Karpas-422 (cell line): ENCODE measurements around the gene CLIP3. TPM values are rescaled to one million over a fixed set of nuclear protein-coding genes. Genes with fewer than 3 reads are reported as not detected.

Source experiments
- DNase-seq: peaks from one replicate; pipeline ENCODE4 v3.0.0-alpha.2; 2015
- H2AFZ ChIP-seq: fragments of 200-600 bp; sonication (generic); 2 replicates; pipeline ENCODE4 v1.6.1; 2014; ENCODE audit warnings: antibody characterized with exemption, low read length, mixed read lengths
- H3K27ac ChIP-seq: fragments of 200-600 bp; sonication (generic); 2 replicates; pipeline ENCODE4 v1.5.1; 2014; ENCODE audit warnings: mild to moderate bottlenecking, low read length, moderate library complexity
- H3K27me3 ChIP-seq: fragments of 200-600 bp; sonication (generic); 2 replicates; pipeline ENCODE4 v1.6.1; 2014; ENCODE audit warnings: low read length, mixed read lengths
- H3K36me3 ChIP-seq: fragments of 200-600 bp; sonication (generic); 2 replicates; pipeline ENCODE4 v1.6.1; 2014; ENCODE audit warnings: low read length, mixed read lengths; ENCODE audit not compliant: insufficient read depth
- H3K4me1 ChIP-seq: fragments of 200-600 bp; sonication (generic); 2 replicates; pipeline ENCODE4 v1.6.1; 2014; ENCODE audit warnings: mild to moderate bottlenecking, low read length, mixed read lengths
- H3K4me2 ChIP-seq: fragments of 200-600 bp; sonication (generic); 2 replicates; pipeline ENCODE4 v1.6.1; 2014; ENCODE audit warnings: low read length, low read depth, mild to moderate bottlenecking; ENCODE audit not compliant: poor library complexity, severe bottlenecking
- H3K4me3 ChIP-seq: fragments of 200-600 bp; sonication (generic); 2 replicates; pipeline ENCODE4 v1.5.1; 2014; ENCODE audit warnings: mild to moderate bottlenecking, antibody characterized with exemption, low read length, mixed read lengths
- H3K79me2 ChIP-seq: fragments of 200-600 bp; sonication (generic); 2 replicates; pipeline ENCODE4 v1.6.1; 2014; ENCODE audit warnings: mild to moderate bottlenecking, low read length, mixed read lengths
- H3K9ac ChIP-seq: fragments of 200-600 bp; sonication (generic); 2 replicates; pipeline ENCODE4 v1.6.0; 2014; ENCODE audit warnings: low read length
- H3K9me2 ChIP-seq: fragments of 200-600 bp; sonication (generic), shearing (Covaris generic); replicated peaks from 2 replicates; pipeline ENCODE4 v1.6.0; 2014; ENCODE audit warnings: mild to moderate bottlenecking, low read length, moderate library complexity; ENCODE audit not compliant: insufficient read depth
- H3K9me3 ChIP-seq: fragments of 300-700, 200-600 bp; sonication (generic); 2 replicates; pipeline ENCODE4 v1.6.1; 2014; ENCODE audit warnings: low read length, mixed read lengths
- H4K20me1 ChIP-seq: fragments of 200-600 bp; sonication (generic); 2 replicates; pipeline ENCODE4 v1.6.1; 2014; ENCODE audit warnings: mild to moderate bottlenecking, antibody characterized with exemption, low read length, low read depth; ENCODE audit not compliant: insufficient read depth
- total RNA-seq: library from RNA; depleted of rRNA; stranded (reverse); fragments of >200 nt; shearing (Covaris generic); gene quantifications from 2 replicates; pipeline ENCODE4 v1.2.3, GENCODE V29; 2014; ENCODE audit warnings: low replicate concordance

CLIP3 gene
- total RNA-seq, 1 experiment from 2014 or later, result 1.2 TPM

DNA sequence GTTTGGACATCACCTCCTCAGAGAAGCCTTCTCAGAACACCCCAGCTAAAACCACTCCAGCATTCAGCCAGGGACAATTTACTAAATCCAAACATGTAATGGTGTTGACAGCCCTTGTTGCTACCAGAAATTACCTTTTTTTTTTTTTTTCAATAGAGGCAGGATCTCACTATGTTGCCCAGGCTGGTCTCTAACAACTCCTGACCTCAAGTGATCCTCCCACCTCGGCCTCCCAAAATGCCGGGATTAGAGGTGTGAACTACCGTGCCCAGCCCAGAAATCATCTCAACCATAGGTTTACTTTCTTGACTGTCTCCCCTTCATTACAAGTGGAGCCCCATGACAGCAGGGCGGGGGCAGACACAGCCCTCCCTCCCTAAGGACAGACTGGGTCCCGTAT, 9.2 kb downstream of the CLIP3 start:
- Histone ChIP-seq H3K9ac (no peak overlapping the region), H3K9me3 (no peaks in the 10 kb centered on the region), H3K4me1 (no peaks in the 10 kb centered on the region), H3K27ac (no peak overlapping the region), H3K4me3 (no peak overlapping the region), H3K4me2 (no peak overlapping the region), H2AFZ (no peak overlapping the region), H3K36me3 (no peaks in the 10 kb centered on the region), H3K27me3 (no peaks in the 10 kb centered on the region), H4K20me1 (no peaks in the 10 kb centered on the region), H3K79me2 (no peaks in the 10 kb centered on the region), H3K9me2 (no peaks in the 10 kb centered on the region)
- no peak for DNase-seq

DNA sequence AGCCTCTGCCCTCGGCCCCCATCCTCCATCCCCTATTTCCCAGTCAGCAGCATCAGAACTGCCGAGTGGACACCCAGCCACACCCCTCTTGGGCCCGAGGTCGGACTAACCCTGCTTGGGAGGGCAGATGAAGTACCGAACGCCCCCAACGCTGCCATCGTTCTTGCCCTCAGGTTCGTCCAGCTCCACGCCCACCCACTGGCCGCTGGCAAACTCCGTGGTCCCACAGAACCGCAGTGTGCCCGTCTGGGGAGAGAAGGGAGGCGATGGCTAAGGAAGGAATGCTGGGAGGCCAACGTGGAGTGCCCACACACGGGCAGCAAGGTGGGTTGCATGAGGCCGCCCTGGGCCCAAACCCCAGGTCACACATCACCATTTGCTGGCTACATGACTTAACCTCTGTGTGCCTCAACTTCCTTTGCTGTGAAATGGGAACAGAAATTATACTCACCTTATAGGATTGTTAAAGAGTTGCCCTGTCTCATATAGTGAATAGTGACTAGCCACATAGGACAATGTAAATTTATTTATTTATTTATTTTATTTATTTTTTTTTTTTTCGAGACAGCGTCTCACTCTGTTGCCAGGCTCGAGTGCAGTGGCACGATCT, 13.5 kb downstream of the CLIP3 start:
- Histone ChIP-seq H3K27me3 (no peaks in the 10 kb centered on the region), H3K79me2 (peaks cover 20% of the 10 kb centered on the region), H3K27ac (no peak overlapping the region), H3K4me2 (no peak overlapping the region), H3K36me3 (no peaks in the 10 kb centered on the region), H3K4me1 (peaks cover 14% of the 10 kb centered on the region), H3K9ac (no peak overlapping the region), H3K4me3 (no peak overlapping the region), H3K9me2 (no peaks in the 10 kb centered on the region), H3K9me3 (no peaks in the 10 kb centered on the region), H4K20me1 (no peaks in the 10 kb centered on the region), H2AFZ (no peak overlapping the region)
- DNase-seq, result no peak

DNA sequence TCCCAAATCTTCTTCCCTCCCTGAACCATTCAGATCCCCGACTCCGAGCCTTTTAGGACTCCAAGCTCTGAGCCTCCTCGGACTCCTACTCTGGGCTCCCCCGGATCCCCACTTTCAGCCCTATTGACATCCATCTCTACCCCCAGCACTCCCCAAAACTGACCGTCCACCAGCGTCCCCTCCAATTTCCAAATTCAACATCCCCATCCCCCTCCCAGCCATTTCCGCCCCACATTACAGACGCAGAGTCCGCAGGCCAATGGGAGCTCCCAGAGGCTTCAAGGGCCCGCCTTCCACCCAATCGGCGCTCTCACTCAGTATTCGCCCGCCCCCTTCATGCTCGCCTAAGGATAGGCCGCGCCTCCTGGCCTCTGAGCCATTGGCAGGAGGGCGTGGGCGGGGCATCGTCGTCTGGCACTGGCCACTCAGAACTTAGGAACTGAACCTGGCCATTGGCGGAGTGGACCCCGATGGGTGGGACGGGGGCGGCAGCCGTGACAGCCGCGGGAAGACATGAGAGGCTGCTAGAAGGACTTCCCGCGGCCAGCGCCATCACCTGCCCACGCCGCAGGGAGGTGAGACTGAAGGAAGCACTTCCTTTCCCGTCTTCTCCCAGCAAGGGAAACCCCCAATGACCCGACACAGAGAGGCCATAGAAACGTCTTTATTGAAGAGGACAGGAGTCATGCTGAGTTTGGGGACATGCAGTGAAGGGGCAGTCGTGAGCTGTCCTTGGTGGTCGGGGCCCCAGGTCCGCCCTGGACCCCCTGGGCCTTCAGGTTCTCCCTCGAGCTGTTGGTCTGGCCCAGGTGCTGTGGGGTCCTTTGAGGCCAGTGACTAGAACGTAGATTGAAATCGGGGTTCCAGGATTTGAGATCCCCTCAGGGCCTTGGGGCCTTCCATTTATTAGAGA, 18.4 kb downstream of the CLIP3 start, which contains the start of gene ALKBH6:
TSS of gene ALKBH6 (minus strand) at position 202 of the 913 bp plus-strand sequence. CDS start 816 bp downstream, outside the sequence.
- H3K79me2 ChIP-seq, result peaks cover 32% of the 10 kb centered on the region
- H3K4me1 ChIP-seq, result peaks cover 34% of the 10 kb centered on the region
- peak; percentile 100 for DNase-seq
- H3K36me3 ChIP-seq, result no peaks in the 10 kb centered on the region
- H3K27me3 ChIP-seq, result no peaks in the 10 kb centered on the region
- H3K9me2 ChIP-seq, result no peaks in the 10 kb centered on the region
- H3K4me2 ChIP-seq, result peak within 1 kb of the TSS; percentile 99
- peak within 1 kb of the TSS; percentile 83 for H3K9ac ChIP-seq
- peak within 1 kb of the TSS; percentile 79 for H3K4me3 ChIP-seq
- no peaks in the 10 kb centered on the region for H3K9me3 ChIP-seq
- no peaks in the 10 kb centered on the region for H4K20me1 ChIP-seq
- peak within 1 kb of the TSS; percentile 41; the same call in 1 of the 2 replicates for H2AFZ ChIP-seq
- no peak within 1 kb of the TSS; the same call in 1 of the 2 replicates for H3K27ac ChIP-seq

DNA sequence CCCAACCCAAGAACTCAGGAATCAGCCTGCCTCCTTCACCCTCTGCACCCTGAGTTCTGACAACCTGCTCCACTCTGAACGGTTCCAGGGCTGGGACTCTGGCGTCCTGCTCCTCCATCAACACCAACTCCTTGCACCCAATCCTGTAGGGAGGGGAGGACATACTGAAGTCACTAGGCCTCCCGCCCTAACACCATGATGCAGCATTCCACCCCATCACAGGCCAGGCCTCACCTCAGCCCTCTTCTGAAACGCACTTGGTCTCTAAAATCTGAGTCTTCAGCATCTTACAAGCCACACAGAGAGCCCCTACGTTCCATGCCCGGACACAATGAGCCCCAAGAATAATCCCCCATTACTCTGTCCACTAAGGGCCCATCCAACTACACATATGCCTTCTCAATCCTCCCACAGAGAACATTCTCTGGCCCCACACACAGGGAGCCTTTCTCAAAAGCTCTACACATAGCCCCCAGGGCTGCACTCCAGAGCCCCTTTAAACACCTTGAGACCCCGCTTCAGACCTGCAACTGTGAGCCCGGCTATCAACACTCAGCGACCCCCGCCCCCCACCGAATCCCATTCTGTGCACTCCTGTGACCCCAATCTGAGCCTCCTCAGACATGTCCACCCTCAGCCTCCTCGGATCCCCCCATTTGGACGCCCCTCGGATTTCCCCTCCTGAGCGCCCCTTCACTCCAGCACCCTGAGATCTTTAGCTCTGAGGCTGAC, 19.2 kb downstream of the CLIP3 start:
- Histone ChIP-seq H3K79me2 (peaks cover 32% of the 10 kb centered on the region), H3K27me3 (no peaks in the 10 kb centered on the region), H3K27ac (no peak overlapping the region), H3K4me1 (peaks cover 42% of the 10 kb centered on the region), H3K4me2 (peak overlapping the region; percentile 78), H3K9me2 (no peaks in the 10 kb centered on the region), H3K9me3 (no peaks in the 10 kb centered on the region), H2AFZ (peak overlapping the region; percentile 36; the same call in 1 of the 2 replicates), H4K20me1 (no peaks in the 10 kb centered on the region), H3K4me3 (peak overlapping the region; percentile 79), H3K36me3 (no peaks in the 10 kb centered on the region), H3K9ac (peak overlapping the region; percentile 81)
- DNase-seq, result peak; percentile 43

DNA sequence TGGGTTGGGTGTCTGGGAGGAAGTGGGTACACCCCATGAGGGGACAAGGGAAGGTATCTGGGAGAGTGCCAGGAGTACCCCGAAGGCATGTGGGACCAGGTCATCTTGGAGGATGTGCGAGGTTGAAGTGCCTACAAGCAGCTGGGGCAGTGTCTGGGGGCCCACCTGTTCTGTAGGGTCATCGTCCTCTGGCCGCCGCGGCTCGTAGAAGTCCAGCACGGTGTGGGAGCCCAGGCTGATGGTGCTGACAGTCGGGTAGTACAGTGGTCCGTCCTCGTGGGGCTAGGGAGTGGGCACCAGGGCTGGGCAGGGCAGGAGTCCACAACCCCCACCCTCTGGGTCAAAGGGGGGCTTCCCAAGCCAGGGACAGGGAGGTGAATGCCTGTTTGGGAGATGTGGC, 22.3 kb downstream of the CLIP3 start:
- H3K27ac ChIP-seq, result no peak overlapping the region
- no peaks in the 10 kb centered on the region for H3K36me3 ChIP-seq
- H4K20me1 ChIP-seq, result no peaks in the 10 kb centered on the region
- H3K9me2 ChIP-seq, result no peaks in the 10 kb centered on the region
- peak overlapping the region; percentile 87 for H3K4me2 ChIP-seq
- H2AFZ ChIP-seq, result no peak overlapping the region
- no peaks in the 10 kb centered on the region for H3K27me3 ChIP-seq
- DNase-seq, result no peak
- peaks cover 23% of the 10 kb centered on the region for H3K79me2 ChIP-seq
- peak overlapping the region; percentile 82; the same call in 1 of the 2 replicates for H3K9ac ChIP-seq
- H3K4me1 ChIP-seq, result peaks cover 39% of the 10 kb centered on the region
- no peaks in the 10 kb centered on the region for H3K9me3 ChIP-seq
- H3K4me3 ChIP-seq, result no peak overlapping the region

DNA sequence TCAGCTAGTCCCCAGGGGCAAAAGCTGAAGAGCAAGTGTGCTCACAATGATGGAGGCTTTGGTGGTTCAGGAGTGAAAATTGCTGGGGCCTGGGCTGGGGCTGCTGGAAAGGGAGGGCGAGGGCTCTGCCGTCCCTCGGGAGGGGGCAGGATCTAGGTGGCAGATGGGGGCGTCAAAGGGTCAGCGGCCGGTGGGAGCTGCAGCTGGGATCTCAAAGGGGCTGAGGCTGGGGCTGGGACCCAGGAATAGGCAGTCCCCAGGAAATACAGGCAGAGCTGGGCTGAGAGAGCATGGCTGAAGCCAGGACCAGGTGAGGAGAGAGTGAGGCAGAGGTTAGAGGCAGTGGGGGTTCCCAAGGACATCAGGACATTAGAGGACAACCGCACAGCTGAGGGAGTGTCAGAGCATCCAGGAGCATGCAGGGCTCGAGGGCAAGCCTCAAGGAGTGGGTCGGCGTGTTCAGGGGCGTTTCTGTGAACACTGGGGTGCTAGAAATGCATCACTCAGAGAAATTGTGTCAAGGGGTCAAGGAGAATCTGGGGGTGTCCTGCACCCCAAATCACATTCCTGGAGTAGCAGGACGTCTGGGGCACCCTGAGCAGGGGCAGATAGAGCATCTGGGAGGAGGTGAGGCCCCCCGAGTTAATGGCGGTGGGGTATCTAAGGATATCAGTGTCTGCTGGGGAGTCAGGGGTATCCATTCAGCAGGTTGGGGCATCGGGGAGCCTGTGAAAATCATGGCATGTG, 22.9 kb downstream of the CLIP3 start:
- H3K27ac ChIP-seq, result peak overlapping the region; percentile 48; the same call in 1 of the 2 replicates
- no peaks in the 10 kb centered on the region for H4K20me1 ChIP-seq
- H3K4me1 ChIP-seq, result peaks cover 33% of the 10 kb centered on the region
- peak; percentile 41 for DNase-seq
- peak overlapping the region; percentile 54 for H3K4me3 ChIP-seq
- H3K9me3 ChIP-seq, result no peaks in the 10 kb centered on the region
- H3K27me3 ChIP-seq, result no peaks in the 10 kb centered on the region
- H3K79me2 ChIP-seq, result peaks cover 17% of the 10 kb centered on the region
- no peaks in the 10 kb centered on the region for H3K36me3 ChIP-seq
- no peaks in the 10 kb centered on the region for H3K9me2 ChIP-seq
- H3K9ac ChIP-seq, result peak overlapping the region; percentile 82
- H2AFZ ChIP-seq, result no peak overlapping the region
- peak overlapping the region; percentile 87 for H3K4me2 ChIP-seq

DNA sequence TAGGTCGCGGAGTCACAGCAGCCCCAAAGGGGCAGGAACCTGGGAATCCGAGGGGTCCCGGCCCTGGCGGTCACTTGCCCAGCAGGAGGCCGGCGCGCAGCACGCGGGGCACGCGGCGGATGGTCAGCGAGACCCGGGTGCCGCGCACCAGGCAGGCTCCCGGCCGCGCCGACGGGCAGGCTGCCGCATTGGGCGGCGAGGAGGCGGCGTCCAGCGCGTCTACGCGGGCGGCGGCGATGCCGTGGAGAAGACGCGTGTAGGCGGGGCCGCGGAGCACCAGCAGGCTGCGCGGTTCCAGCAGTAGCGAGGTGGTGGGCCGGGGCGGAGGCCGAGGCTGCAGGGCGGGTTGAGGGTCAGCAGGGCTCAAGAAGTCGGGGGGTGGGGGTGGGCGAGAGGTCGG, 23.5 kb downstream of the CLIP3 start:
- peak; percentile 85 for DNase-seq
- Histone ChIP-seq H3K36me3 (no peaks in the 10 kb centered on the region), H3K79me2 (peaks cover 13% of the 10 kb centered on the region), H3K9me3 (no peaks in the 10 kb centered on the region), H3K27ac (no peak overlapping the region; the same call in 1 of the 2 replicates), H3K9ac (peak overlapping the region; percentile 82), H3K4me2 (peak overlapping the region; percentile 87), H3K9me2 (no peaks in the 10 kb centered on the region), H3K27me3 (no peaks in the 10 kb centered on the region), H3K4me3 (peak overlapping the region; percentile 54), H2AFZ (no peak overlapping the region), H4K20me1 (no peaks in the 10 kb centered on the region), H3K4me1 (peaks cover 31% of the 10 kb centered on the region)
